ENCODE measurements around the gene KCNAB1.
A peak's percentile ranks its signal among the peaks of the same experiment; 100 is the strongest.

Gene KCNAB1

GRCh38 chr3:156460206-156460611 lies 339.8 kb downstream of the KCNAB1 start:
- DNase-seq (ENCODE audit: low read depth), result no peak

GRCh38 chr3:156461889-156462288 lies 341.5 kb downstream of the KCNAB1 start:
- no peak for DNase-seq (ENCODE audit: low read depth)

DNA sequence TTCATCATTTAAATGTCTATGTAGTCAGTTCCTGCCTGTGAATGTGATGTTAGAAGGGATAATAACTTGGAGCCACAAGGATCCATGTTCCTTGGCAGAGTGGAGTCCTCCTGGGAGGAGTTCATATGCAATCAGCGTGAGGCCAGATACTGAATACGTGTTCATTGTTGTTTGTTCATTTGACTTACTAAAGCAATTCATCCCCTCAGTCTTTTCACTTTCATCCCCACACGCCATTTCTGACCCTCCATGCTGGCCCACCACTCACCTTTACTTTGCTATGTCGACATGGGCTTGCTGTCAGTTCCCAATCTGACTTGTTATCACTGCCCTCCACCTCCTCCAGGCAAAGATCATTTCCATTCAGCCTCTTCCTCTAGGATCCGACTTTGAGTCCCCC lies 342.7 kb downstream of the KCNAB1 start:
- DNase-seq (ENCODE audit: low read depth), result no peak

DNA sequence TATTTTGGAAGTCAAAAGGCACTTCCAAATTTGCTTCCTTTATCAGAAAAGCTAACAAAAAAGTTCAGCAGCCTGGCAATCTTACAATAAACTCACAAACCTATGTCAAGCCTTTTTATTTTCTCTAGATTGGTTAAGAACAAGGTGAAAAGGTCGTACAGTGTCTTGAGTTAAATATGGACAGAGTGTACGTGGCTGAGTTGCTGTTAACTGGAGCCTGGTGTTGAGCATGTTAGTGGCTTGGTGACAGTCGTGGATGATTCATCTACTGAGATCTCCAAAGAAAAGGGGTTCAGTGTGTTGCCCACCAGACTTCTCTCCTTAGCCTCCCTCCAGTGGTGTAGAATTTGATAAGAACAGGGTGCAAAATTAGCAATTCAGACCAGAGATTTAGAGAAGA lies 344.8 kb downstream of the KCNAB1 start:
- DNase-seq (ENCODE audit: low read depth), result no peak

- no peak for DNase-seq (ENCODE audit: low read depth)
Measured at GRCh38 chr3:156469456-156469855, 349.1 kb downstream of the KCNAB1 start.

DNA sequence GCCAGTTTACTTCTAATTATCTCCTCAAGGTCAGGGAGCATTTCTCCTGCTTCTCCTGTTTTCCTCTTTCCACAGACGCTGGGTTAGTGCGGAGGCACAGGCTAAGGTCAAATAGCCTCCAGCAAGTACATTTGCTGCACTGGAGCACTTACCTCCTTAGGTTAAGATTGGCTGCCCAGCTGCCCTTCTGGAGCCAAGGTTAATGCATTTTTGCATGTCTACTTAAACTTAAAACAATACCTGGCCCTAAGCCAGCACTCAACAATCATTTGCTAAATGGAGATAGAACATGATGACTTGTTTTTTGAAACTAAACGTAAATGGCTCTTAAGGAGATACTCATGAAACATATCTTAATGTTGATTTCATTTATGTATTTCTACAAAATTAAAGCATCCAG lies 351.1 kb downstream of the KCNAB1 start:
- no peak for DNase-seq (ENCODE audit: low read depth)

GRCh38 chr3:156472150-156472549 lies 351.8 kb downstream of the KCNAB1 start:
- DNase-seq (ENCODE audit: low read depth), result no peak

DNA sequence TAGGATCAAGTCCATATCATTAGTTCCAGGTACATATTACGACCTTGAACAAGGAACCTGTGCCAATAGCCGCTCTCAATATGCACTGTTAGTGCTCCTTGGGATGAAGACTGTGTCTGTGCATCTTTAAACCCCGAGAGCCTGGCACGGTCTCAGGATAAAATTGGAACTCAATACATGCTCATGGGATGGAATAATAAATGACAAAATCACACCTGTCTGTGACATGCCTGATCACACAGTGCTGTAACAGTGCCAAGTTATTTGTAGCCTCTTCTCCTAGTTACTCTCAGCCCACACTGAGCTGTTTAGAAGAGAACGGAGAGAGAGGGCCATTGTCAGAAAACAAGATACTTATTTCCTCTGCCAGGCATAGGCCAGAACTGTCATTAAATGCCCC lies 352.3 kb downstream of the KCNAB1 start:
- no peak for DNase-seq (ENCODE audit: low read depth)

GRCh38 chr3:156473341-156473740 lies 353.0 kb downstream of the KCNAB1 start:
- DNase-seq (ENCODE audit: low read depth), result no peak

GRCh38 chr3:156474560-156475389 lies 354.4 kb downstream of the KCNAB1 start:
- DNase-seq (ENCODE audit: low read depth), result no peak

- peak; percentile 53 for DNase-seq (ENCODE audit: low read depth)
Measured at GRCh38 chr3:156477323-156477722, 356.9 kb downstream of the KCNAB1 start.

GRCh38 chr3:156478891-156479290 lies 358.5 kb downstream of the KCNAB1 start:
- DNase-seq (ENCODE audit: low read depth), result no peak

GRCh38 chr3:156479604-156480003 lies 359.2 kb downstream of the KCNAB1 start:
- no peak for DNase-seq (ENCODE audit: low read depth)

DNA sequence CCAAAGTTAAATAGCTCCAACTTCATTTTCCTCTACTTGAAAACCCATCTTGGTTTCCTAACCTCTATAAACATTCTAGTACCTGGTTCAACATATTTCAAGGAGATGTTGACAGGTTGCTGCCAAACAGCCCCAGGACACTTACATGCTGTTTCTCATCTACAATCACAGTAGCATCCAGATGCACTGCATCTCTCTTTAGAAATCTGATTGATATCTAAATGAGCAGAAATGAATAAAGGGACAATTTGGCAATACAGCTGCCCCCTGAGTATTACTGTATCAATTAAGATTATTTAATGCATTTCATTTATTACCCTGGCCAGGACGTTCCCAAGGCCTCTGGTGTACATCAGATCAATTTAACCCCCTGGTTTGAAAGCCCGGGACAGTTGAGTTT lies 360.6 kb downstream of the KCNAB1 start:
- DNase-seq (ENCODE audit: low read depth), result no peak

GRCh38 chr3:156483002-156483401 lies 362.6 kb downstream of the KCNAB1 start:
- no peak for DNase-seq (ENCODE audit: low read depth)

GRCh38 chr3:156483426-156483825 lies 363.0 kb downstream of the KCNAB1 start:
- peak; percentile 62 for DNase-seq (ENCODE audit: low read depth)

- DNase-seq (ENCODE audit: low read depth), result no peak
Measured at GRCh38 chr3:156483961-156484787, 363.8 kb downstream of the KCNAB1 start.

DNA sequence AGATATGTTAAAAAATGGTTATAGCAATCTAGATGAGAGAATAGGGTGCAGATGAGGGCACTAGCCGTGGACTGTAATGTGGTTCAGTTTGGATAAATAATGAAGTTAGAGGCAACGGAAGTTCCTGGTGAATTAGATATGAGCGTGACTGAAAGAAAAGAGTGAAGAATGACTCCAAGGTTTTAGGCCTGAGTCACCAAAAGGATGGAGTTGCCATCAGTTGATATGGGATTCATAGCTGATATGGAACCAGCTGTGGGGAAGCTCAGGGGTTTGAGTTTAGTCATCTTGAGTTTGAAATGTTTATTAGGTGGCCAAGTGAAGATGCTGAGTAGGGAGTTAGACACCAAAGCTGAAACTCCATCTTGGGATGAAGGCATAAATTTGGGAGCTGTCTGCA lies 368.4 kb downstream of the KCNAB1 start:
- no peak for DNase-seq (ENCODE audit: low read depth)

GRCh38 chr3:156489462-156489911 lies 369.1 kb downstream of the KCNAB1 start:
- peak; percentile 44 for DNase-seq (ENCODE audit: low read depth)

DNA sequence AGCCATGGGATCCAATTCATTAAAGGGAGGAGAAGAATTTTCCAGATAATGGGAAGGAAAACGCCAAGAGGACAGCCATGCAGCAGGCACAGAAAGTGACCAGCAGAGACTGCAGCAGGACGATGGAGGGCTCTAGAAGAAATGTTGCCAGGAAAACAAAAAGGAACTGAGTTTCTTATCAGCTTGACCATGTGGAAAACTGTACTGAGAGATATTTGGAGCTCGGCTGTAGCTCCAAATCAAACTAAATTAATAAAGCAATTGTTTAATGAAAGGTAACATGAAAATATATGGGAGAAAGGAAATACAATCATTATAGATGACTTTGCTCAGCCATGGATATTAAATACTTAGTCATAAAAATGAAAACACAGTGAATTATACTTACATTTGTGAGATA lies 370.8 kb downstream of the KCNAB1 start:
- DNase-seq (ENCODE audit: low read depth), result no peak

GRCh38 chr3:156492801-156493261 lies 372.5 kb downstream of the KCNAB1 start:
- DNase-seq (ENCODE audit: low read depth), result no peak

GRCh38 chr3:156493887-156494286 lies 373.5 kb downstream of the KCNAB1 start:
- DNase-seq (ENCODE audit: low read depth), result no peak

DNA sequence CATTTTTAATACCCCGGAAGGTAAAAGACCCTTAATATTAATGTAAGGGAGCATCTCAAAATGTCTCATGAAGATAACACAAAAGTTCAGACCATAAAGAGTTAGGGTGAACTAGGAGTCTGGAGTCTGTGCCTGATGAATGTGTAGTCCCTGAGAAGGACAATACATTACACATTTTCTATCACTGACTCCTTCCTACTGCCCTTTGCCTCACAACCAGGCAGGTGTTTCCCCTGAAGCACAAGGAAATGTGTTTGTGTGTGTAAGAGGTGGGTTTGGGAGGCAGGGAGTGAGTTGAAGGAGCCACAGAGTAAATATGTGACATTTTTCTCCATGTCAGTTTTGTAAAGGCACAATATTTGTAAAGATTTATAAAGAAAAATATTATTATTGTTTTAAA lies 375.4 kb downstream of the KCNAB1 start:
- DNase-seq (ENCODE audit: low read depth), result no peak

All from GM04504 (cell line).